Activated CD8-positive, alpha-beta memory T cell treated with anti-CD3 and anti-CD28 coated beads, Interleukin-2, amount 50 U/mL, for 1 hour (primary cell): Measurements from ENCODE around the gene SRGAP2.
"Not testable (repeated sequence)": the region's sequence is repeated elsewhere in the genome, so short reads cannot be mapped to it uniquely, and the experiment has no call there.

ENCODE experiments used
- DNase-seq: peaks from one replicate; pipeline ENCODE4 v3.0.0-alpha.2; 2020; ENCODE audit errors: extremely low read depth

The SRGAP2 gene

DNA sequence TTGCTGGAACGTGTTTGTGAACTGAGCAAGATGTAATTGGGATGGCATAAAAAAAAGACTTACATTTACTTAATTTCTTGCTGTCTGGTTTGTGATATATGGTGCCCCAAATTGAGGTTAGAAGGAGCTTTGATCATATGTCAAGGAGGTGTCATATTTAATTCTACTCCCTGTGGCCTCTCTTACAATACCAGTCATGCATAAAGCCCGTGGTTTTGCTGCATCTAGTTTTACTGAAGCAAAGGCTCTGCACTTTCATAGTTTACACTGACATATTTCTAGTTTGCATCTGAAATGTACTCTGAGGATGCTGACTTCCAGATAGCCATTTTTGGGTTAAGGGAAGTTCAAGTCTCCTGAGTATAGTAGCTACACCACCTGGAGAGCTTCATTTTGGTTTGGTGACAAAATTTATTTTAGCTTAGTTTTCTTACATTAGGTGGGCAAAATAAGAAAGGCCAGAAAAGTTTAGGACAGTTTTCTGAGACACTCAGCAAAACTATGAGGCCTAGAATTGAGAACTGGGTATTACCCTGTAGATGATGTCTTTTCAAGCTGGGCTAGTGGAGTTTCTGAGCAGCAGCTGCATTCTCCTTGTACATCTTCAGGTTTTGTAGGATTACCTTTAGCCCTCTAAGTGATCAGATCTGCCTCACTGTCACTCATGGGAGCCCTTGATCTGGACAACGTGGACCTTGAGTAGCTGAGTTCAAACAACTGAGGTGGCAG lies 47.8 kb downstream of the SRGAP2 start:
- DNase-seq, result not testable (repeated sequence)

- DNase-seq, result not testable (repeated sequence)
These were observed 49.5 kb downstream of the SRGAP2 start for GRCh38 chr1:206252680-206253335.
